ENCODE data around the gene NUMBL. TPM values are rescaled to one million over a fixed set of nuclear protein-coding genes. Genes with fewer than 3 reads are reported as not detected.
"Not testable (repeated sequence)": the region's sequence is repeated elsewhere in the genome, so short reads cannot be mapped to it uniquely, and the experiment has no call there.

NUMBL gene
- total RNA-seq, 1 donor from 2014 or later: 69.1 TPM

DNA sequence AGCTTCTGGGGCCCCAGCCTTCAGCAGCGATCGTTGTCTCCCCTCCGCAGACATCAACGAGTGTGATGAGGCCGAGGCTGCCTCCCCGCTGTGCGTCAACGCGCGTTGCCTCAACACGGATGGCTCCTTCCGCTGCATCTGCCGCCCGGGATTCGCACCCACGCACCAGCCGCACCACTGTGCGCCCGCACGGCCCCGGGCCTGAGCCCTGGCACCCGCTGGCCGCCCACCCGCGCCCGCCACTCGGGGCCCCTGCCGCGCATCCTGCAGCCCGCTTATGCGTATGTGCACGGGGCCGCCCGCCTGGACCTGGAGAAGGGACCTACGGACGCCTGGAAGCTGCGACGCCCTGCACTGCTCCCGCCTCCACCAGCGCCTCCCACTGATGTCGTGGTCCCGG, 61.1 kb downstream of the NUMBL start:
- no peak for DNase-seq

DNA sequence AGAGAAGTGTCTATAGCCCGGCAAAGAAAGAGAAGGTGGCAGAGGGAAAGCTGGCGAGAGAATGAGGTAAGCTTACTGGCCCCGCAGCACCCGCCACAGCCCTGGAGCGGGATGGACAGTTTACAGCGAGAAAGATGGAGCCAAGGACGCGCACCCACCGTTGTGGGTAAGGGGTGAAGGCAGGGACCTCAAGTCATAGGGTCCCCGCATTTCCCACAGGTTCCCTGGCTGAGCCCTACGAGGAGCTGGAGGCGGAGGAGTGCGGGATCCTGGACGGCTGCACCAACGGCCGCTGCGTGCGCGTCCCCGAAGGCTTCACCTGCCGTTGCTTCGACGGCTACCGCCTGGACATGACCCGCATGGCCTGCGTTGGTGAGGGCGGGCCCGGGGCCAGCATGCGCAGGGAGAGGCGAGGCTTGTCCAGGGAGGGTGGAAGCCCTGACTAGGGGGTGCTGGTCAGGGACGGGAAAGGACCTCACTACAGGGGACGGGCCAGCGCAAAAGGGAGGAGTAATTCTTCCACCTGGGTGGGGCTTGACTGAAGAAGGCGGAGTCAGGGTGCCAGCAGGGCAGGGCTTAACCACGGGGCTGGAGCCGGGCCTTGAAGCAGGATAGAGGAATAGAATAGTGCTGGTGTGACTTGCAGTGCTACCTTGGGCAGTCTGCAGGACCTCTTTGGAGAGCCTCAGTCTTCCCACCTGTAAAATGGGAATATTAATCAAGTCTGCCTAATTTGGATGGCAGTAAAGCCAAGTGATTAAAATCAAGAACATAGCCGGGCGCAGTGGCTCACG, 62.8 kb downstream of the NUMBL start:
- DNase-seq: no peak

DNA sequence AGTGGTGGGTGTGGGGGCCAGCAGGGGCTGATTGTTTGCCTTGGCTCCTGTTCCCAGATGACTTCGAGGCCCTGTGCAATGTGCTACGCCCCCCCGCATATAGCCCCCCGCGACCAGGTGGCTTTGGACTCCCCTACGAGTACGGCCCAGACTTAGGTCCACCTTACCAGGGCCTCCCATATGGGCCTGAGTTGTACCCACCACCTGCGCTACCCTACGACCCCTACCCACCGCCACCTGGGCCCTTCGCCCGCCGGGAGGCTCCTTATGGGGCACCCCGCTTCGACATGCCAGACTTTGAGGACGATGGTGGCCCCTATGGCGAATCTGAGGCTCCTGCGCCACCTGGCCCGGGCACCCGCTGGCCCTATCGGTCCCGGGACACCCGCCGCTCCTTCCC, 63.5 kb downstream of the NUMBL start:
- DNase-seq: no peak

DNA sequence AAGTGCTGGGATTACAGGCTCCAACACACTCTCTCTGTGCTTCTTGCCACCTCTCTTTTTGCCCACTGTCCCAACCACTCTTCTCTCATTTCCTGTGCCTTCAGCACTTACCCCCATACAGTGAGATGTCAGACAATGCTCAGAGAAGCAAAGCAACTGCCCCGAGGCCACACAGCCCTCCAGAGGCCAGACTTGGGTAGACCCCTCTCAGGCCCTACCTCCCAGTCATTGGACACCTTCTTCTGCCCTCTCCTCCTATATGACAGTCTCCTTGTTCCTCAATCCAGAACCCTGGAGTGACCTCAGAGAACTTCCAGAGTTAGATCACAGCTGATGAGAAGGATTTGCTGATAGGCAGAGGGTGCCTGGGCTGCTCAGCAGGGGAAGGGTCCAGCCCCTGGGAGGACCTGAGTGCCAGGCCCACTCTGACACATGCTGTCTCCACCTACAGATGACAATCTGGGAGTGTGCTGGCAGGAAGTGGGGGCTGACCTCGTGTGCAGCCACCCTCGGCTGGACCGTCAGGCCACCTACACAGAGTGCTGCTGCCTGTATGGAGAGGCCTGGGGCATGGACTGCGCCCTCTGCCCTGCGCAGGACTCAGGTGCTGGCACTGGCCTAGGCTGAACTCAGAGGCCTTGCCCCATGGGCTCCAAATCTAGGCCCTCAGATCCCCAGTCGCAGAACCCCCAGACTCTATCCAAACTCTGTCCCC, 64.9 kb downstream of the NUMBL start:
- DNase-seq: no peak

DNA sequence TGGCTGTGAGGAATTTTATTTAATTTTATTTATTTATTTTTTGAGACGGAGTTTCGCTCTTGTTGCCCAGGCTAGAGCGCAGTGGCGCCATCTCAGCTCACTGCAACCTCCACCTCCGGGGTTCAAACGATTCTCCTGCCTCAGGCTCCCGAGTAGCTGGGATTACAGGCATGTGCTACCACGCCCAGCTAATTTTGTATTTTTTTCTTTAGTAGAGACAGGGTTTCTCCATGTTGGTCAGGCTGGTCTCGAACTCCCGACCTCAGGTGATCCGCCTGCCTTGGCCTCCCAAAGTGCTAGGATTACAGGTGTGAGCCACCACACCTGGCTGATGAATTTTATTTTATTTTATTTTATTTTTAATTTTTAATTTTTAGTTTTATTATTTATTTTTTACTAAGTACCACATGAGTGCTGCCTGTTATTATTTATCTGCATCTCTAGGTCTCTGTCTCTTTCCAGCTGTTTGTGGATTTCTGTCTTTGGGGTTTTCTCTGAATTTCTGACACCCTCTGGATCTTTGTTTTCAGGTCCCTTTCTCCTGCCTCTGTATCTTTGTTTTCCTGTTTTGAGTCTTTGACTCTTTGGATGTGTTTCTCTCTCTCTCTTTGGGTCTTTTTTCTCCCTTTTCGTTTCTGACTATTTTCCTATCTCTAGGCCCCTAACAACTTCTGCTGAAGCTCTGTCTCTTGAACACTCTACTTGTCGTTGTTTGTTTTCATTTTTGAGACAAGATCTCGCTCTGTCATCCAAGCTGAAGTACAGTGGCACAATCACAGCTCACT, 65.9 kb downstream of the NUMBL start:
- DNase-seq: not testable (repeated sequence)

DNA sequence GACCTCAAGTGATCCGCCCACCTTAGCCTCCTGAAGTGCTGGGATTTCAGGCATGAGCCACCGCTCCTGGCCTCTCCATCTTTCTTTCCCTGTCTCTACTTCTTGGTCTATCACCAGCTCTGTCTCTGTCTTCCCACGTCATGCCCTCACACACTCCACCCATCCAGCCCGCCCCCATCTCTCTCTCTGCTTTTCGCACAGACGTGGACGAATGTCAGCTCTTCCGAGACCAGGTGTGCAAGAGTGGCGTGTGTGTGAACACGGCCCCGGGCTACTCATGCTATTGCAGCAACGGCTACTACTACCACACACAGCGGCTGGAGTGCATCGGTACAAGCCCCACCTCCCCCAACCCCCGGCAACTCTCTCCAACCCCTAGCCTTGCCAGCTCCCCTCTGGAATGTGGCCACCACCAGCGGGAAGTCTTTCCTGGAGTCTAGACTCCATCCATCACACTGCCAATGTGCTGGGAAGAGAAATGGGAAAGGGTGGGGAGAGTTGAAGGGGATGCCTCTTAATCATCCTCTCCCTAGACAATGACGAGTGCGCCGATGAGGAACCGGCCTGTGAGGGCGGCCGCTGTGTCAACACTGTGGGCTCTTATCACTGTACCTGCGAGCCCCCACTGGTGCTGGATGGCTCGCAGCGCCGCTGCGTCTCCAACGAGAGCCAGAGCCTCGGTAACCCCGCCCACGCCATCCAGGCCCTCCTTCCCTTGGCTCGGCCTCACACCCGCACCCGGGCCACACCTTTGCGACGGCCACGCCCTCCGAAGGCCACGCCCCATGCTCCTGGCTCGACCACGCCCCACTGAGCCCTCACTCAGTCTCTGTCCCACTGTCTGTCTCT, 66.8 kb downstream of the NUMBL start:
- peak; percentile 48 for DNase-seq

DNA sequence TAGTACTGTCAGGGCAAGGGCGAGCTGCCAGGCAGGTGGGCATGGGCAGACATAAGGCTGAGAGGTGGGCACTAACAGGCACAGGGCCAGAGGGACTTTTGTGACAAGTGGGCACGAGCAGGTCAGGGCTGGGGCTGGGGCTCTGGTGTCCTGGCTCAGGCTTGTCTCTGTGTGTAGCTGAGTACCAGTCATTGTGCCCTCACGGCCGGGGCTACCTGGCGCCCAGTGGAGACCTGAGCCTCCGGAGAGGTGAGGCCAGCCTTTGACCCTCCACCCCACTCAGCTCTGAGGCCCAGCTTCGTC, 67.7 kb downstream of the NUMBL start:
- DNase-seq: no peak

DNA sequence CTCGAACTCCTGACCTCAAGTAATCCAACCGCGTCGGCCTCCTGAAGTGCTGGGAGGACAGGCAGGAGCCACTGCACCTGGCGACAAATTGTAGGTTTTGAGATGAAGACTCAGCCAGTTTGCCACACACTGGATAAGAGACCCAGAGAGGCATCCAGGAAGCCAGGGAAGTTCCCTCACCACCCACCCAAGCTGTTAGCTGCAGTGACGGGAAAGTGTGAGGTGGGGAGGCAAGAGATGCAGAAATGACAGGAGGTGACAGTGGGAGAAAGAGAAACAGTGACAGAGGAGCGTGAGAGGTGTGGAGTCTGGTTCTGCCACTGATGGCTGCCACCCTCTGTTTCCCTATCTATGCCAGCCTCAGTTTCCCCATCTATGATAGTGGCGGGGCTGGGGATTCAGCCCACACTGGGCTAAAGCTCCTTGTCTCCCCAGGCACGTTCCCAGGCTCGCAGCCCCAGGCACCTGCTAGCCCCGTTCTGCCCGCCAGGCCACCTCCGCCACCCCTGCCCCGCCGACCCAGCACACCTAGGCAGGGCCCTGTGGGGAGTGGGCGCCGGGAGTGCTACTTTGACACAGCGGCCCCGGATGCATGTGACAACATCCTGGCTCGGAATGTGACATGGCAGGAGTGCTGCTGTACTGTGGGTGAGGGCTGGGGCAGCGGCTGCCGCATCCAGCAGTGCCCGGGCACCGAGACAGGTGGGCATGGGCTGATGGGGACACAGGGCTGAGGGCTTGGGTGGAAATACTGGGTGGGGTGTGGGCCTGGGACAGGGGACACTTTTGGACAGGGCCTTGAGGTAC, 68.3 kb downstream of the NUMBL start:
- no peak for DNase-seq

DNA sequence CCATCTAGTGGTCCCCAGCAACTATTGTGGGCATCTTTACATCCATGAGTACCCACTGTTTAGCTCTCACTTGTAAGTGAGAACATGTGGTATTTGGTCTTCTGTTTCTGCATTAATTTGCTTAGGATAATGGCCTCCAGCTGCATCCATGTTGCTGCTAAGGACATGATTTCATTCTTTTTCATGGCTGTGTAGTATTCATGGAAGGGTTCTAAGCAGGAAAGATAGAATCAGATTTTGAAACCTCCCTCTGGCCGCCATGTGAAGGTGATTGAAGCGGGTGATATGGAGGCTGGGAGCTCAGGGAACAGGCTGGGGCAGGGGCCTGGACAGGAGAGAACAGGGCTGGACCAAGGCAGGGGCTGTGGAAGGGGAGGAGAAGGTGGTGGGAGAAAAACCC, 69.2 kb downstream of the NUMBL start:
- no peak for DNase-seq

DNA sequence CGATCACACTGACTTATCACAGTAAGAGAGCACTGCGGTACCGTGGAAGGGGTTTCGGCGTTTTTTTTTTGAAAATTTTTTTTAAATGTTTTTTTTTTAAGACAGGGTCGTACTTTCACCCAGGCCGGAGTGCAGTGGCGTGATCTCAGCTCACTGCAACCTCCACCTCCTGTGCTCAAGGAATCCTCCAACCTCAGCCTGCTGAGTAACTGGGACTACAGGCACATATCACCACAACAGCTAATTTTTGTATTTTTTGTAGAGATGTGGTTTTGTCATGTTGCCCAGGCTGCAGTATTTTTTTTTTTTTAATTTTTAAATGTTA, 70.3 kb downstream of the NUMBL start:
- no peak for DNase-seq

DNA sequence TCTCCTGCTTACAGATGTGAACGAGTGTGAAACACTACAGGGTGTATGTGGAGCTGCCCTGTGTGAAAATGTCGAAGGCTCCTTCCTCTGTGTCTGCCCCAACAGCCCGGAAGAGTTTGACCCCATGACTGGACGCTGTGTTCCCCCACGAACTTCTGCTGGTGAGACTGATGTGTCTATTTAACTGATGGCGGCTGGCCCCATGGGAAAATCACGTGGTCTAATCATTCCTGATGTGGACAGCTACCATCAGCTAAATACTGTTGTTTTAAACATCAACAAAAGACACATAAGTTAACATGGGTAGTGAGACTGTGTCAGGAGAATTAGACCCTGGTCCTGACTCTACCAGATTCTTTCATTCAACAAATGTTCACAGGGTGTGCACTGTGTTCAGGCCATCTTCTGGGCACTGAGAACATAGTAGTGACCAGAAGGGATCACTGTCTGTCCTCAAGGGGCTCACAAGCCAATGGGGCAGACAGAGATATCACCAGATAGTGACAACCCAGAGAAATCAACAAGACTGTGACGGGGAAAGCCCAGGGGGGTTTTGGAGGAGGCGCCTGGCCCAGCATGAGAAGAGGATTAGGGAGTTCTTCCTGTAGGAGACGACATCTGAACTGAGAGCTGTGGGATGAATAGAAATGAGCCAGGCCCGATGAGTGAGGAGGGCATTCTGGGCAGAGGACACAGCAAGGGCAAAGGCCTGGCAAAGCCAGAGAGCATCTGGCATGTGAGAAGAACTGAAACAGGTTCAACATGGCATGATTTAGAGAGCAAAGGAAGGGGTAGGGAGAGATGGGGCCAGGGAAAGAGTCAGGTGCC, 70.9 kb downstream of the NUMBL start:
- DNase-seq: no peak

DNA sequence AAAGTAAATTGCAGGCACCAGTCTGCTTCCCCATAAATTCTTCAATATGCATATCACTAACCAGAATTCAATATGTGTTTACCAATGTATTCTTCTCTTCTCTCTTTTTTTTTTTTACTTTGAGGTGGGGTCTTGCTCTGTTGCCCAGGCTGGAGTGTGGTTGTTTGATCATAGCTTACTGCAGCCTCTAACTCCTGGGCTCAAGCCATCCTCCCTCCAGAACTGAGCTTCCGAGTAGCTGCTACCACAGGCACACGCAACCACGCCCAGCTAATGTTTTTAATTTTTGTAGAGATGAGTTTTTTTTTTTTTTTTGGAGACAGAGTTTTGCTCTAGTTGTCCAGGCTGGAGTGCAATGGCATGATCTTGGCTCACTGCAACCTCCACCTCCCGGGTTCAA, 72.5 kb downstream of the NUMBL start:
- DNase-seq: no peak

DNA sequence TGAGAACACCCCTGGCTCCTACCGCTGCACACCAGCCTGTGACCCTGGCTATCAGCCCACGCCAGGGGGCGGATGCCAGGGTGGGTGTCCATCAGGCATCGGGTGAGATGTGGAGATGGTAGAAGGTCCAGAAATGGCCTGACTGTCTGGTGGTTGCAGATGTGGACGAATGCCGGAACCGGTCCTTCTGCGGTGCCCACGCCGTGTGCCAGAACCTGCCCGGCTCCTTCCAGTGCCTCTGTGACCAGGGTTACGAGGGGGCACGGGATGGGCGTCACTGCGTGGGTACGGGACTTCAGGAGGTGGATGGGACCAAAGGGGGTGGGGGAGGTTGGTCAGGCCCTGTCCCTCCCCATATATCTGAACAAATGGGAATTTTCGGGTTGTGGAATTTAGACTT, 73.5 kb downstream of the NUMBL start:
- DNase-seq: no peak

DNA sequence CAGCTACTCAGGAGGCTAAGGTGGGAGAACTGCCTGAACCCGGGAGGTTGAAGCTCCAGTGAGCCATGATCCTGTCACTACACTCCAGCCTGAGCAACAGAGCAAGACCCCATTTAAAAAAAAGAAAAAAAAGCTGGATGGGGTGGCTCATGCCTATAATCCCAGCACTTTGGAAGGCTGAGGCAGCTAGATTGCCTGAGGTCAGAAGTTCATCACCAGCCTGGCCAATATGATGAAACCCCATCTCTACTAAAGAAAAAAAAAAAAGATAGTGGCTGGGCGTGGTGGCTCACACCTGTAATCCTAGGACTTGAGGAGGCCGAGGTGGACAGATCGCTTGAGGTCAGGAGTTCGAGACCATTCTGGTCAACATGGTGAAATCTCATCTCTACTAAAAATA, 74.3 kb downstream of the NUMBL start:
- no peak for DNase-seq

Small RNAs within 50 kb of the gene (small RNA-seq; reads per million reads assigned to genes)
- gene RNU6-195P (ENCODE audit: low replicate concordance): not detected

Other genes with a start within 250 kb of the NUMBL start
- gene SERTAD3, start 246.3 kb downstream of the NUMBL start, total RNA-seq: 42.3 TPM
- gene BLVRB, start 224.9 kb downstream of the NUMBL start, total RNA-seq: 57.4 TPM
- 0.92 TPM for gene SPTBN4, start 223.7 kb downstream of the NUMBL start, total RNA-seq
- 8.8 TPM for gene SHKBP1, start 113.8 kb downstream of the NUMBL start, total RNA-seq
- gene LTBP4, start 89.3 kb downstream of the NUMBL start, total RNA-seq: 275 TPM
- gene COQ8B, start 26.2 kb upstream of the NUMBL start, total RNA-seq: 41.4 TPM
- gene ITPKC, start 26.5 kb upstream of the NUMBL start, total RNA-seq: 18.8 TPM
- gene ACTMAP, start 59.8 kb upstream of the NUMBL start, total RNA-seq: 1.3 TPM
- 14.2 TPM for gene SNRPA, start 60.6 kb upstream of the NUMBL start, total RNA-seq
- 1.9 TPM for gene MIA, start 84.9 kb upstream of the NUMBL start, total RNA-seq
- gene RAB4B, start 87.6 kb upstream of the NUMBL start, total RNA-seq: 5.6 TPM
- gene EGLN2, start 108.5 kb upstream of the NUMBL start, total RNA-seq: 58.7 TPM
- not detected for gene CYP2A6, start 159.8 kb upstream of the NUMBL start, total RNA-seq
- gene CYP2A7, start 191.6 kb upstream of the NUMBL start, total RNA-seq: not detected

Measured in tongue (tissue), 3 donors.